DND-41 (cell line): Measurements from ENCODE around the gene AP2M1.

ENCODE experiments used
- EZH2 ChIP-seq: IDR thresholded peaks from 3 replicates; pipeline ENCODE4 v1.6.1; 2012; ENCODE audit warnings: borderline replicate concordance, low read depth, mild to moderate bottlenecking, moderate library complexity, low read length, inconsistent platforms; ENCODE audit not compliant: severe bottlenecking
- TF ChIP-seq, protein P1 (sequence below): IDR thresholded peaks from 2 replicates; pipeline ENCODE4 v1.5.1; 2012; ENCODE audit warnings: borderline replicate concordance, low read length, moderate library complexity, mild to moderate bottlenecking; ENCODE audit not compliant: poor library complexity, severe bottlenecking; ENCODE audit errors: extremely low read depth

DNA sequence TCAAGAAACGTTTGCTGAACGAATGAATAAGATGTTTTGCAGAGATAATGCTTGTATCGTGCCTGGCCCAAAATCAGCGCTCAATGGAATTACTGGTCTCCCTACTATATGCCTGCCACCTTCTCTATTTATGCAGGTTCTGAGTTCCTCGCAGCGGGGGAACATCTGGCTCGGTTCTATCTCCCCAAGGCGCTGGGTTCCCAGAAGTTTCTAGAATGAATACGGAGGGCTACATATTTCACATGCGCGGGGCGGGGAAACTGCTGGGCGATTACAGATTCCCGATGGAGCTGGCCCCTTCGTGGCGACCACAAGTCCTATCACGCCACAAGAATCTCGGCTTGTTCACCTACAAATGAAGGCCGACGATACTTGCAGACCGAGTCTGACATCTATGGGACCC lies 39.9 kb upstream of the AP2M1 start:
- TF ChIP-seq, protein P1, sequence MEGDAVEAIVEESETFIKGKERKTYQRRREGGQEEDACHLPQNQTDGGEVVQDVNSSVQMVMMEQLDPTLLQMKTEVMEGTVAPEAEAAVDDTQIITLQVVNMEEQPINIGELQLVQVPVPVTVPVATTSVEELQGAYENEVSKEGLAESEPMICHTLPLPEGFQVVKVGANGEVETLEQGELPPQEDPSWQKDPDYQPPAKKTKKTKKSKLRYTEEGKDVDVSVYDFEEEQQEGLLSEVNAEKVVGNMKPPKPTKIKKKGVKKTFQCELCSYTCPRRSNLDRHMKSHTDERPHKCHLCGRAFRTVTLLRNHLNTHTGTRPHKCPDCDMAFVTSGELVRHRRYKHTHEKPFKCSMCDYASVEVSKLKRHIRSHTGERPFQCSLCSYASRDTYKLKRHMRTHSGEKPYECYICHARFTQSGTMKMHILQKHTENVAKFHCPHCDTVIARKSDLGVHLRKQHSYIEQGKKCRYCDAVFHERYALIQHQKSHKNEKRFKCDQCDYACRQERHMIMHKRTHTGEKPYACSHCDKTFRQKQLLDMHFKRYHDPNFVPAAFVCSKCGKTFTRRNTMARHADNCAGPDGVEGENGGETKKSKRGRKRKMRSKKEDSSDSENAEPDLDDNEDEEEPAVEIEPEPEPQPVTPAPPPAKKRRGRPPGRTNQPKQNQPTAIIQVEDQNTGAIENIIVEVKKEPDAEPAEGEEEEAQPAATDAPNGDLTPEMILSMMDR, result no peak
- TF ChIP-seq EZH2, result no peak
